HG02884 (cell line): ENCODE results near the gene FAM120AOS.

ENCODE experiments used
- ATAC-seq: cut with Tn5 transposase; IDR thresholded peaks from one replicate; pipeline ENCODE4 v1.9.1; 2021; ENCODE audit warnings: mild to moderate bottlenecking, moderate library complexity; ENCODE audit not compliant: unreplicated experiment

FAM120AOS gene

DNA sequence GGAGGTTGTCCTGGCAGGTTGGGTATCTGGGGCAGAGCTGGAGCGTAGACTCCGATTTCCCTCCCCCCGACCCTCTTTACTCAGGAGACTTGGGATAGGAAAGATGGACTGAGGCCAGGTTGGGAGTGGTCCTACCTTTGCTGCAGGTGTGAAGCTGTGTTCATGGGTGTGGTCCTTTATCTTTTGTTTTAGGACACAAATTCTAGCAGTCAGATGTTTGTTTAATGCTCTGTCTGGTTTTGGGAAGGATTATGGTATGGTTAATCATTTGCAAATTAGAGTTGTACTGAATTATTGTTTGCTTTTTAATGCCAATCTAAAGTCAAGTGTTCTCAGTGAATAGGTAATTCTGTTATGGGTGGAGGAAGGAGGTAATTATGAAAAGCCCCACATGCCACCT is 14.1 kb upstream of the FAM120AOS start:
- ATAC-seq, result no peak

- ATAC-seq, result no peak
These were observed 13.7 kb upstream of the FAM120AOS start for GRCh38 chr9:93467062-93467416.

GRCh38 chr9:93466416-93467061 is 13.2 kb upstream of the FAM120AOS start:
- no peak for ATAC-seq

GRCh38 chr9:93465855-93466254 is 12.5 kb upstream of the FAM120AOS start:
- ATAC-seq, result no peak

DNA sequence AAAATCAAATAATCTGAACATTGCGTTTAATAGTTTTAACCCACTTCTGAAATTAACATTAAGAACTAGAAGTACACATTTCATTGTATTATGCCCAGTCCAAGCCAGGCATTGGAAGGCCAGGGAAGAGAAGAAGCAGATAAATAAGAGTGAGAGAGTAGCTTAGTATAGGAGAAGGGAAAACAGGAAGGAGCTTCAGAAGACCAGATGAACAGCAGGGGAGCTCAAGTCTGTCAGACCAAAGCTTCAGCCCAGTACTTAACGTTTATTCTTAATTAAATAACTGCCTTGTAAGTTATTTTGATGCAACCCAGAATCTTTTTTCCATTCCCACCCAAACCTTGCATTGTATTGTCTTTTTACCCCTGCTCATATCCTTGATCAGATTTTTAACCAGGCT is 11.5 kb upstream of the FAM120AOS start:
- ATAC-seq, result no peak

GRCh38 chr9:93464395-93464794 is 11.0 kb upstream of the FAM120AOS start:
- ATAC-seq, result no peak

- ATAC-seq, result no peak
These were observed 10.4 kb upstream of the FAM120AOS start for GRCh38 chr9:93463638-93464248.

DNA sequence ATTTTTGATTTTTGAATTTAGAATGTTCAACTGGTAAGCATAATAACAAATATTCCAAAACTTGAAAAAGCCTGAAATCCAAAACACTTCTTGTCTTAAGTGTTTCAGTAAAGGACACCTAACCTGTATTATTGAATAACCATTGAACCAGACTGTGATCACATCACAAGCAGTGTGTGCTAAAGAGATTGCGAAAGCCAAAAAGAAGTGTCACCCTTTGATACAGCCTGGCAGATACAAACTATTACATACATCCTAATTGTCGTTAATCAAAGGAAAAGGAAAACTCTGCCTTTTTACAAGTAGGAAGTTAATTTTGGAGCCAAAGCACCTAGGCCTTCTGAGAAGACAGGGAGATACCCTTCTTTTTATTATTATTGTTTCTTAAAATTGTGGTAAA is 8.4 kb upstream of the FAM120AOS start:
- ATAC-seq, result no peak

- ATAC-seq, result no peak
These were observed 8.0 kb upstream of the FAM120AOS start for GRCh38 chr9:93461414-93461743.

DNA sequence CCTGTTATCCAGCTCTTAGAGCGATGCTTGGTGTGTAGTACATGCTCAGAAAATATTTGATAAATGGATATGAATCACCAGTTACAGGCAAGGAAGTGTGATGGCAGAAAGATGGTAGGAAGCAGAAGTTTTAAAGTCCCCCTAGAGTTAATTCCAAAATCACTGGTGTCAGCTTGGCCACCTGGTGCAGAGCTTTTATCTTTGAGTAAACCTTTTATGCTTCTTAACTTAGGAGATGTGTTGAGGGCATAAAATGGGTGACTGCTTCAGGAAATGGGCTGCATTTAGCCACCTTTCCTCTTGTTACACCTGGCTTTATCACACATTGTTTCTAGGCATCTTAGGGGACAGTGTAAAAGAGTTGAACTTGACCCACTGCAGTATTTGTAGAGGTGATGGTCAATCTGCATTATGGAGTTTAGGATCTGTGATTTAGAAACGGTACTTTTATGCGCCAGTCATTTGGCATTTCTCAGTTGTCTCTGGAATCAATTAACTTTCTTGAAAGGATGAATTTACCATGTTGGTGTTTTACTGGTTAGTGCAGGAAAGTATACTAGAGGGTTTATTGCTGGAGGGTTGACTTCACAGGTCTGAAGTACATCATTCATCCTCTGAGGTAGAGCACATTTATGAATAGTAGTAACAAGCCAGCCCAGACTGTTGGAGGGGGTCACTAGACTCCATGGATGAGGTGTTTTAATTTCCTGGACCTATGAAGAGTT is 7.5 kb upstream of the FAM120AOS start:
- ATAC-seq, result no peak

DNA sequence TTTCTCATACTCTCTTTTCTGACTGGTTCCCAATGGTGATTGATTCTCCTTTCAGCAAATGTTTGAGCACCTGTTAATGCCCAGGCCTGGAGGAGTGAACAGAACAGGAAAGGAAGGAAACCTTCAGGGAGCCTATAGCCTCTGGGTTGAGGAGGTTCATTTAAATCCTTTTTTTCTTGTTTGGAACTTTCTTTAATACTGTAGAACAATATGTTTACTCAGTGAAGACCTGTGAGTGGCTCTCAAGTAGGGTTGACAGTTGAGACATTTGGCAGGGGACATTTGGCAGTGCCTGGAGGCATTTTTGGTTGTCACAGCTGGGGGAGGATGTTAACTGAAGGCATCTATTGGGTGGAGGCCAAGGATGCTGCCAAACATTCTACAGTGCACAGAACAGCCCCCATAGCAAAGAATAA is 6.1 kb upstream of the FAM120AOS start:
- ATAC-seq, result no peak

- ATAC-seq, result no peak
These were observed 5.3 kb upstream of the FAM120AOS start for GRCh38 chr9:93458712-93459111.

- no peak for ATAC-seq
These were observed 3.6 kb upstream of the FAM120AOS start for GRCh38 chr9:93457006-93457405.

DNA sequence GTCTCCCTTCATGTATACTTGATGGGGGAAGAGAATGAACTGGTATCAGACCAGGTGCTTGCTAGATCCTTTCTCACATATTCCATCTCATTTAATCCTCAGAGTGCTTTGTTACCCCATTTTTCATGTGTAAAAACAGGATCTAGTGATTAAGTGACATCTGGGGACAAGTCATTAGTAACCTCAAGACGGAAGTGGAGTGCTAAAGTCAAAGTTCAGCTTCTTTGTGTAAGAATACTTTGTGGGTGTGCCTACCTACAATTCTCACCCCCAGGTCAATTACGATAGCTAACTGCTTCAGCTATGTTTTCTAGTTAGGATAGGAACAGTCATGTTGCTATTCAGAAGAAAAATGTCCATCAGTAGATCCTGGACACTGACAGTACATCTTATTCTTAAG is 3.1 kb upstream of the FAM120AOS start:
- no peak for ATAC-seq

DNA sequence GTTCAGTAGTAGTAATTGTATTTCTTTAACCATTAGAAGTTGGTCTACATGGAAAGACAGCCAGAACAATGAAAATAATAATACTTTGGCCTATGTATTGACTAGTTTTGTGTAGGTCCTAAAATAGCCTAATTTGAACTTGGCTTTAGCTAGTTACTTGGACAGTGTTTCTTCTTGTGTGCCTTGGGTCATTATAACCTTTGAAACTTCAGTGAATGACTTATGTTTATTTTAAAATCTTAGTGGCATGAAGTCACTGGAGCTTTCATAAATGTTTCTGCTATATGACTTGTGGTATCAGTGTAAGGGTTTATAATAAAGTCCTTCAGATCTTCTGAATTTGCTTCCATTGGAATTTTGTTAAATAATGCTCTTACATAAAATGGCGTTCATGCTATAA is 2.6 kb upstream of the FAM120AOS start:
- ATAC-seq, result no peak

GRCh38 chr9:93452710-93453046 is 703 bp downstream of the FAM120AOS start:
- ATAC-seq, result no peak

DNA sequence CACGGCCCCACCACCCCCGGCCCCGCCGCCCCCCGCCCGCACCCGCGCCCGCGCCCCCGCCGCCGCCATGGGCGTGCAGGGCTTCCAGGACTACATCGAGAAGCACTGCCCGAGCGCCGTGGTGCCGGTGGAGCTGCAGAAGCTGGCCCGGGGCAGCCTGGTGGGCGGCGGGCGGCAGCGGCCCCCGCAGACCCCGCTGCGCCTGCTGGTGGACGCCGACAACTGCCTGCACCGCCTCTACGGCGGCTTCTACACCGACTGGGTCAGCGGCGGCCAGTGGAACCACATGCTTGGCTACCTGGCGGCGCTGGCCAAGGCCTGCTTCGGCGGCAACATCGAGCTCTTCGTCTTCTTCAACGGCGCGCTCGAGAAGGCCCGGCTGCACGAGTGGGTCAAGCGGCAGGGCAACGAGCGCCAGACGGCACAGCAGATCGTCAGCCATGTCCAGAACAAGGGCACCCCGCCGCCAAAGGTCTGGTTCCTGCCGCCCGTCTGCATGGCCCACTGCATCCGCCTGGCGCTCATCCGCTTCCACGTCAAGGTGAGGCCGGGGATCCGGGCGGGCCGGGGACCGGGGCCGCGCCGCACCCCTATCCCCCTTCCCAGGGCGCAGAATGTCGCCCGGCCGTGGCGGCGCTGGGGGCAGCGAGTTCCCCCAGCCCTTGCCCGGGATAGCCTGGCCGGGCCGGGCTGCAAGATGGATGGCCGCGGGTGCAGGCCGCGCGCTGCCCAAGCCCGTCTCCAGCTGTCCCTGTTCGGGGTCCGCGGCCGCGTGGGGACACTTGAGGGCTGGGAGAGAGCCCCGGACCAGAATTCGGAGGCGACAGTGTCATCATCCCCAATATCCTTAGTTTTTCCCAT is 1.3 kb downstream of the FAM120AOS start:
- no peak for ATAC-seq

DNA sequence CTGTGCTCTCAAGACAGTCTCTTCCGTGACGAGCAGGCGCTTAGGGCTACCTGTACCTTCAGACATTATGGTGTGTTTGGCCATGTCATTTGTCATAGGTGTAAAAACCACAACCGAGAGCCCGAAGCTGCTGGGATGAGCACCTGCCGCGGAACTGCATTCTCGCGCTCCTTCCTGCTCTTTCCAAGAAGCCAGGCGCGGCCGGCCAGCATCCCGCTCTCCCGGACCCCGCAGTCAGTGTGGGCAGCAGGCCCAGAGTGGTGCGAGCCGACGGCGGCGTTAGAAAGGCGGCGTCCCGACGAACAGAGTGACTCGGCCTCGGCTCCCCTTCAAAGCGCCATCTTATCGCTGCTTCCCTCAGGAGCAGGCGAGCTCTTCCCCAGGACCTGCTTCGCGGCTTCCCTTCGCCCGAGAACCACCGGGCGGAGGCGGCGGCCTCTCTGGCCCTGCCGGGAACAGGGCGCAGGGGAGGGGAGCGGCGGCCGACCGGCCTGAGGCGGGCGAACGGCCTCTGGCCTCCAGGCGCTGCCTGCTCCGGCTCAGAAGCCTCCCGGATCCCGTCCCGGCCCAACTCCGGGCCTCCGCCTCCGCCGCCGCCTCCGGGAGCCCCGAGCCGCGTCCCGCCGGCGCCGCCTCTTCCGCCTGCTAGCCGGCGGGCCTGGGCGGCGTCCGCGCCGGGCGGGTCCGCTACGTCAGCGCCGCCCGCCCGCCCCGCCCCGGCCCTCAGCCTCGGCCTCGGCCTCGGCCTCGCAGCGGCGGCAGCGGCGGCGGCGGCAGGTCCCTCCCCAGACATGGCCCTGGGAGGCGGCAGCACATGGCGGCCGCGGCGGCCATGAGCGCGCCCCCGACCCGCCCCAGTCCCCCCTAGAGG is 2.2 kb downstream of the FAM120AOS start, which contains the start of gene FAM120A:
Gene FAM120A, plus strand, starts transcription at position 741 of the 871 bp plus-strand sequence. CDS start 231 bp downstream, outside the sequence.
- peak; percentile 49 for ATAC-seq

DNA sequence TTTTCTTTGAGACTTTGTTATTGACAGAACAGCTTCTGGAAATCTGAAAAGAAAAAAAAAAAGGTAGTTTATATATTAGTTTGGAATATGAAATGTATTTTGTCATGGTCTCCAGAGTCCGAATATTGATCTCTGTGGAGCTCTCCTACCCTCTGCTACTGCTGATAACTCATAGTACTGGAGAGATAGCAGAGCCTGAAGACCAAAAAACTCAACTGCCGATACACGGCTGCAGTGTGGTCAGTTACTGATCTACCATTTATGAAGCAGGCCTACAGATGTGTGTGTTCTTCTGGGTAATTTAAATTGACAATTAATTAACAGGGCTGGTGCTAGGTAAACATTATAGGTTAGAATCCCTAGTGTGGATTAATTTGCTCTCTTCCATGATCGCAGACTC is 5.7 kb downstream of the FAM120AOS start:
- ATAC-seq, result no peak

- no peak for ATAC-seq
These were observed 7.3 kb downstream of the FAM120AOS start for GRCh38 chr9:93446073-93446472.
